Fibroblast of pulmonary artery (primary cell): ENCODE results near the gene MEPE.

Experiments used
- DNase-seq: peaks from one replicate; pipeline ENCODE4 v3.0.0-alpha.2; 2010; ENCODE audit warnings: low read depth
- H3K4me3 ChIP-seq: replicated peaks from 2 replicates; pipeline ENCODE4 v1.5.1; 2011; ENCODE audit warnings: low read depth, mild to moderate bottlenecking, control low read depth, low read length, moderate library complexity
- TF ChIP-seq, protein P1 (sequence below): IDR thresholded peaks from 2 replicates; pipeline ENCODE4 v1.5.1; 2011; ENCODE audit warnings: mild to moderate bottlenecking, control low read depth, low read length, inconsistent platforms; ENCODE audit errors: missing control alignments

The MEPE gene

DNA sequence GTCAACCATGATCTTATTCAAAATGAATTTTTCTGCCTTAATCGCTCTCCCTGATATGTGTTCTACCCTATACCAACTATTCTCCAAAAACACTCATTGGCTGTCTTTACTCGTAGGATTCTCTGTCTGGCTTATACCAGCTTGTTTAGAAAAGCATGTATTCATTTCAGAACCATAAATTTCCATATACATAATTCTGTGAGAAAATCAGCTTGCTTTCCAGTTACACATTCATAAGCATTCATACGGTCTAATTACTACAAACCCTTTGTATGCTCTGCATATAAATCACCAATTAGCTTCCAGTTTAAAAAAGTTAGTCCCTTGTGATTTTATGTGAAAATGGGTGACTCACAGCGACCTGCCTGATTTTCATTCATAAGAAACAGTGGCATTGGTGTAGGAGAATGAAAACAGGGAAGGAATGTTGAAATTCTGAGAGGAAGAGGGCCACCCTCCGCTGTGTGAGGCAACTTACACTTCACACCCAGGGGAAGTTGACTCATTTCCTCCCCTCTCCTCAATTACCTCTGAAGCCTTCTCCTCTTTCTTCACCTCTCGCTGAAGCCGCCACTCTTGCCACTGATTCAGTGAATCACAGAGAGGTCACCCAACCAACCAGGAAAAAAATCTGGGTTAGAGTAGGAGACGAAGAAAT, 63.3 kb downstream of the MEPE start:
- no peak overlapping the region for H3K4me3 ChIP-seq
- DNase-seq = peak; percentile 87
- TF ChIP-seq, protein P1, sequence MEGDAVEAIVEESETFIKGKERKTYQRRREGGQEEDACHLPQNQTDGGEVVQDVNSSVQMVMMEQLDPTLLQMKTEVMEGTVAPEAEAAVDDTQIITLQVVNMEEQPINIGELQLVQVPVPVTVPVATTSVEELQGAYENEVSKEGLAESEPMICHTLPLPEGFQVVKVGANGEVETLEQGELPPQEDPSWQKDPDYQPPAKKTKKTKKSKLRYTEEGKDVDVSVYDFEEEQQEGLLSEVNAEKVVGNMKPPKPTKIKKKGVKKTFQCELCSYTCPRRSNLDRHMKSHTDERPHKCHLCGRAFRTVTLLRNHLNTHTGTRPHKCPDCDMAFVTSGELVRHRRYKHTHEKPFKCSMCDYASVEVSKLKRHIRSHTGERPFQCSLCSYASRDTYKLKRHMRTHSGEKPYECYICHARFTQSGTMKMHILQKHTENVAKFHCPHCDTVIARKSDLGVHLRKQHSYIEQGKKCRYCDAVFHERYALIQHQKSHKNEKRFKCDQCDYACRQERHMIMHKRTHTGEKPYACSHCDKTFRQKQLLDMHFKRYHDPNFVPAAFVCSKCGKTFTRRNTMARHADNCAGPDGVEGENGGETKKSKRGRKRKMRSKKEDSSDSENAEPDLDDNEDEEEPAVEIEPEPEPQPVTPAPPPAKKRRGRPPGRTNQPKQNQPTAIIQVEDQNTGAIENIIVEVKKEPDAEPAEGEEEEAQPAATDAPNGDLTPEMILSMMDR = no peak
